K562 (cell line): ENCODE measurements around the gene ICAM2. TPM values are rescaled to one million over a fixed set of nuclear protein-coding genes. Genes with fewer than 3 reads are reported as not detected.

ENCODE experiments used
- CBFA2T3 ChIP-seq: fragments of 450-650 bp; IDR thresholded peaks from 2 replicates; pipeline ENCODE4 v1.6.1; 2017
- ELF2 ChIP-seq: fragments of 250-450 bp; sonication (Bioruptor Pico); IDR thresholded peaks from 2 replicates; pipeline ENCODE4 v1.5.0; 2021; ENCODE audit warnings: mild to moderate bottlenecking
- EP400 ChIP-seq: fragments of 450-650 bp; IDR thresholded peaks from 2 replicates; pipeline ENCODE4 v1.6.1; 2017; ENCODE audit warnings: antibody characterized with exemption, mild to moderate bottlenecking, moderate library complexity
- ETS2 ChIP-seq: IDR thresholded peaks from 2 replicates; pipeline ENCODE4 v1.6.1; 2016; ENCODE audit warnings: borderline replicate concordance, missing genetic modification characterization, mild to moderate bottlenecking, moderate library complexity, missing compliant biosample characterization; ENCODE audit not compliant: poor library complexity, severe bottlenecking
- FOXP1 ChIP-seq: sonication (generic); formaldehyde crosslinking; IDR thresholded peaks from 2 replicates; pipeline ENCODE4 v1.8.0; 2022; ENCODE audit warnings: mild to moderate bottlenecking, missing genetic modification reagents
- KLF16 ChIP-seq: IDR thresholded peaks from 2 replicates; pipeline ENCODE4 v1.6.1; 2016; ENCODE audit warnings: antibody characterized with exemption
- MTA2 ChIP-seq: fragments of 450-650 bp; IDR thresholded peaks from 2 replicates; pipeline ENCODE4 v1.6.1; 2016; ENCODE audit warnings: low read depth
- PHB2 ChIP-seq: fragments of 450-650 bp; IDR thresholded peaks from 2 replicates; pipeline ENCODE4 v1.6.1; 2017; ENCODE audit warnings: low read depth
- PHTF2 ChIP-seq: fragments of 250-450 bp; sonication (Bioruptor Pico); IDR thresholded peaks from 2 replicates; pipeline ENCODE4 v1.5.0; 2021; ENCODE audit warnings: mild to moderate bottlenecking
- POLR2B ChIP-seq: fragments of 450-650 bp; IDR thresholded peaks from 2 replicates; pipeline ENCODE4 v1.6.1; 2018; ENCODE audit warnings: low read depth; ENCODE audit not compliant: partially characterized antibody
- POLR3G ChIP-seq: IDR thresholded peaks from 2 replicates; pipeline ENCODE4 v1.6.1; 2011; ENCODE audit not compliant: insufficient read length, insufficient replicate concordance; ENCODE audit errors: extremely low read depth
- TBL1XR1 ChIP-seq, 2 experiments: IDR thresholded peaks; 2 replicates each; pipeline ENCODE4 v1.6.1; 2012; ENCODE audit warnings: improper control_type of control experiment in 2 of 2, low read length in 2 of 2, mild to moderate bottlenecking in 1 of 2
- ZNF121 ChIP-seq: sonication (generic); formaldehyde crosslinking; conservative IDR thresholded peaks from 2 replicates; pipeline ENCODE4 v1.8.0; 2022; ENCODE audit warnings: missing genetic modification reagents
- polyA plus RNA-seq, 8 experiments: library from polyadenylated mRNA; depleted of rRNA in 4 of 8; stranded (reverse) in 5 of 8; unstranded in 3 of 8; fragments of >200 nt; fragmentation: Nextera tagmentation in 2 of 8; fragmentation: Illumina TruSeq in 1 of 8; extraction: Ambion mirVana in 2 of 8; extraction: Trizol in 1 of 8; gene quantifications; 2 replicates each; pipeline versions ENCODE4 v1.2.1 to v1.2.3, GENCODE V29; 2011 to 2014; ENCODE audit warnings: inconsistent platforms in 1 of 8, missing spikeins in 1 of 8
- total RNA-seq, 7 experiments: library from RNA; depleted of rRNA in 6 of 7; stranded (reverse); fragments of >200 nt in 6 of 7; fragmentation: Illumina TruSeq in 2 of 7; extraction: Trizol in 2 of 7; gene quantifications; 2 replicates each; pipeline versions ENCODE4 v1.2.1 to v1.2.3, GENCODE V29; 2011 to 2021; ENCODE audit warnings: low replicate concordance in 1 of 7
- TF ChIP-seq, protein P1 (sequence below): fragments of 250-450 bp; sonication (Bioruptor Pico); IDR thresholded peaks from 2 replicates; pipeline ENCODE4 v1.8.0; 2021; ENCODE audit warnings: mild to moderate bottlenecking, moderate library complexity
- TF ChIP-seq, protein P2 (sequence below): sonication (generic); formaldehyde crosslinking; IDR thresholded peaks from 2 replicates; pipeline ENCODE4 v1.8.0; 2023; ENCODE audit warnings: missing genetic modification reagents, mild to moderate bottlenecking, borderline replicate concordance
- TF ChIP-seq, protein P3 (sequence below): fragments of 450-650 bp; IDR thresholded peaks from 2 replicates; pipeline ENCODE4 v1.6.1; 2014; ENCODE audit warnings: low read depth, mild to moderate bottlenecking, moderate library complexity, borderline replicate concordance
- TF ChIP-seq, protein P4 (sequence below): fragments of 200-400 bp; formaldehyde crosslinking; IDR thresholded peaks from 2 replicates; pipeline ENCODE4 v1.6.1; 2017; ENCODE audit warnings: mild to moderate bottlenecking, low read depth, low read length, moderate library complexity

The ICAM2 gene
- total and polyA plus RNA-seq, 9 of the 15 experiments (the other 6 are each of a cell fraction or from before 2014, with no cell fraction given), result 37.9 to 89.4 (median 60.6) TPM

DNA sequence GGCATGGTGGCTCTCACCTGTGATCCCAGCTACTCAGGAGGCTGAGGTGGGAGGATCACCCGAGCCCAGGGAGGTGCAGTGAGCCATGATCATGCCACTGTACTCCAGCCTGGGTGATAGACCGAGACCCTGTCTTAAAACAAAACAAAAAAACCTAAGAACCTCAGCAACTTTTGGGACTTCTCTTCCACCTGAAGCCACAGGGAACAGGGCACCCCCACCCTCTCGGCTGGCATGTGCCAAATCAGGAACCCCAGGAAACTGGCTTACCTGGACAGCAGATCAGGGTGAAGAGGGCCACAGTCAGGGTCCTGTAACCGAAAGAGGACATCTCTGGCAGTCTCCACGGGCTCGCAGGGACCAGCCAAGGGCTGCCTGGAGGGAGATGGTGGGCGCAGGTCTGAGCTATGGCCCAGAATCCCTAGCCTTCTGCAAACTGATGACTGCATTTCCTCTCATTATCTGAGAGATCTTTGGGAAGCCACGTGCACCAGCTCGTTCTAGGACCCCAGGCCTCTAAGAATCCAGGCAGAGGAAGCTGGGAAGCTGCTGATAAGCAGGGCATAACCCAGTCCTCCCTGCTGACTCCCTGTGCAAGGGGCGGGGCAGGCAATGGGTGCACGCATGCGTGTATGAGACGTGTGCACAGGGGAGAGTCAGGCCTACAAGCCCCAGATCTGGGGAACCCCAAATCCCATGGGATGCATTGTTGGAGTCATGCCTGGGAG lies 13.9 kb downstream of the ICAM2 start (continued):
- TF ChIP-seq, protein P1, sequence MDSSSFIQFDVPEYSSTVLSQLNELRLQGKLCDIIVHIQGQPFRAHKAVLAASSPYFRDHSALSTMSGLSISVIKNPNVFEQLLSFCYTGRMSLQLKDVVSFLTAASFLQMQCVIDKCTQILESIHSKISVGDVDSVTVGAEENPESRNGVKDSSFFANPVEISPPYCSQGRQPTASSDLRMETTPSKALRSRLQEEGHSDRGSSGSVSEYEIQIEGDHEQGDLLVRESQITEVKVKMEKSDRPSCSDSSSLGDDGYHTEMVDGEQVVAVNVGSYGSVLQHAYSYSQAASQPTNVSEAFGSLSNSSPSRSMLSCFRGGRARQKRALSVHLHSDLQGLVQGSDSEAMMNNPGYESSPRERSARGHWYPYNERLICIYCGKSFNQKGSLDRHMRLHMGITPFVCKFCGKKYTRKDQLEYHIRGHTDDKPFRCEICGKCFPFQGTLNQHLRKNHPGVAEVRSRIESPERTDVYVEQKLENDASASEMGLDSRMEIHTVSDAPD, result no peak
- TF ChIP-seq POLR2B, result peak; percentile 51
- TF ChIP-seq ETS2 (tag), result no peak
- no peak for TF ChIP-seq PHB2
- TF ChIP-seq ELF2 (CRISPR knock-in tag), result no peak
- no peak for TF ChIP-seq PHTF2 (CRISPR knock-in tag)
- TF ChIP-seq KLF16, result peak; percentile 74
- peak; percentile 93 for TF ChIP-seq CBFA2T3
- peak; percentile 78 for TF ChIP-seq MTA2
- TF ChIP-seq, protein P2, sequence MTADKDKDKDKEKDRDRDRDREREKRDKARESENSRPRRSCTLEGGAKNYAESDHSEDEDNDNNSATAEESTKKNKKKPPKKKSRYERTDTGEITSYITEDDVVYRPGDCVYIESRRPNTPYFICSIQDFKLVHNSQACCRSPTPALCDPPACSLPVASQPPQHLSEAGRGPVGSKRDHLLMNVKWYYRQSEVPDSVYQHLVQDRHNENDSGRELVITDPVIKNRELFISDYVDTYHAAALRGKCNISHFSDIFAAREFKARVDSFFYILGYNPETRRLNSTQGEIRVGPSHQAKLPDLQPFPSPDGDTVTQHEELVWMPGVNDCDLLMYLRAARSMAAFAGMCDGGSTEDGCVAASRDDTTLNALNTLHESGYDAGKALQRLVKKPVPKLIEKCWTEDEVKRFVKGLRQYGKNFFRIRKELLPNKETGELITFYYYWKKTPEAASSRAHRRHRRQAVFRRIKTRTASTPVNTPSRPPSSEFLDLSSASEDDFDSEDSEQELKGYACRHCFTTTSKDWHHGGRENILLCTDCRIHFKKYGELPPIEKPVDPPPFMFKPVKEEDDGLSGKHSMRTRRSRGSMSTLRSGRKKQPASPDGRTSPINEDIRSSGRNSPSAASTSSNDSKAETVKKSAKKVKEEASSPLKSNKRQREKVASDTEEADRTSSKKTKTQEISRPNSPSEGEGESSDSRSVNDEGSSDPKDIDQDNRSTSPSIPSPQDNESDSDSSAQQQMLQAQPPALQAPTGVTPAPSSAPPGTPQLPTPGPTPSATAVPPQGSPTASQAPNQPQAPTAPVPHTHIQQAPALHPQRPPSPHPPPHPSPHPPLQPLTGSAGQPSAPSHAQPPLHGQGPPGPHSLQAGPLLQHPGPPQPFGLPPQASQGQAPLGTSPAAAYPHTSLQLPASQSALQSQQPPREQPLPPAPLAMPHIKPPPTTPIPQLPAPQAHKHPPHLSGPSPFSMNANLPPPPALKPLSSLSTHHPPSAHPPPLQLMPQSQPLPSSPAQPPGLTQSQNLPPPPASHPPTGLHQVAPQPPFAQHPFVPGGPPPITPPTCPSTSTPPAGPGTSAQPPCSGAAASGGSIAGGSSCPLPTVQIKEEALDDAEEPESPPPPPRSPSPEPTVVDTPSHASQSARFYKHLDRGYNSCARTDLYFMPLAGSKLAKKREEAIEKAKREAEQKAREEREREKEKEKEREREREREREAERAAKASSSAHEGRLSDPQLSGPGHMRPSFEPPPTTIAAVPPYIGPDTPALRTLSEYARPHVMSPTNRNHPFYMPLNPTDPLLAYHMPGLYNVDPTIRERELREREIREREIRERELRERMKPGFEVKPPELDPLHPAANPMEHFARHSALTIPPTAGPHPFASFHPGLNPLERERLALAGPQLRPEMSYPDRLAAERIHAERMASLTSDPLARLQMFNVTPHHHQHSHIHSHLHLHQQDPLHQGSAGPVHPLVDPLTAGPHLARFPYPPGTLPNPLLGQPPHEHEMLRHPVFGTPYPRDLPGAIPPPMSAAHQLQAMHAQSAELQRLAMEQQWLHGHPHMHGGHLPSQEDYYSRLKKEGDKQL, result no peak
- no peak; a peak in 1 of 4 replicates for TF ChIP-seq TBL1XR1 (IDR thresholded peaks at IDR 0.05; ENCODE audit: low read length in 2 of 2)
- peak; percentile 91 for TF ChIP-seq EP400
- no peak for TF ChIP-seq FOXP1 (CRISPR knock-in tag)
- TF ChIP-seq, protein P3, sequence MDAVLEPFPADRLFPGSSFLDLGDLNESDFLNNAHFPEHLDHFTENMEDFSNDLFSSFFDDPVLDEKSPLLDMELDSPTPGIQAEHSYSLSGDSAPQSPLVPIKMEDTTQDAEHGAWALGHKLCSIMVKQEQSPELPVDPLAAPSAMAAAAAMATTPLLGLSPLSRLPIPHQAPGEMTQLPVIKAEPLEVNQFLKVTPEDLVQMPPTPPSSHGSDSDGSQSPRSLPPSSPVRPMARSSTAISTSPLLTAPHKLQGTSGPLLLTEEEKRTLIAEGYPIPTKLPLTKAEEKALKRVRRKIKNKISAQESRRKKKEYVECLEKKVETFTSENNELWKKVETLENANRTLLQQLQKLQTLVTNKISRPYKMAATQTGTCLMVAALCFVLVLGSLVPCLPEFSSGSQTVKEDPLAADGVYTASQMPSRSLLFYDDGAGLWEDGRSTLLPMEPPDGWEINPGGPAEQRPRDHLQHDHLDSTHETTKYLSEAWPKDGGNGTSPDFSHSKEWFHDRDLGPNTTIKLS, result peak; percentile 81
- TF ChIP-seq, protein P4, sequence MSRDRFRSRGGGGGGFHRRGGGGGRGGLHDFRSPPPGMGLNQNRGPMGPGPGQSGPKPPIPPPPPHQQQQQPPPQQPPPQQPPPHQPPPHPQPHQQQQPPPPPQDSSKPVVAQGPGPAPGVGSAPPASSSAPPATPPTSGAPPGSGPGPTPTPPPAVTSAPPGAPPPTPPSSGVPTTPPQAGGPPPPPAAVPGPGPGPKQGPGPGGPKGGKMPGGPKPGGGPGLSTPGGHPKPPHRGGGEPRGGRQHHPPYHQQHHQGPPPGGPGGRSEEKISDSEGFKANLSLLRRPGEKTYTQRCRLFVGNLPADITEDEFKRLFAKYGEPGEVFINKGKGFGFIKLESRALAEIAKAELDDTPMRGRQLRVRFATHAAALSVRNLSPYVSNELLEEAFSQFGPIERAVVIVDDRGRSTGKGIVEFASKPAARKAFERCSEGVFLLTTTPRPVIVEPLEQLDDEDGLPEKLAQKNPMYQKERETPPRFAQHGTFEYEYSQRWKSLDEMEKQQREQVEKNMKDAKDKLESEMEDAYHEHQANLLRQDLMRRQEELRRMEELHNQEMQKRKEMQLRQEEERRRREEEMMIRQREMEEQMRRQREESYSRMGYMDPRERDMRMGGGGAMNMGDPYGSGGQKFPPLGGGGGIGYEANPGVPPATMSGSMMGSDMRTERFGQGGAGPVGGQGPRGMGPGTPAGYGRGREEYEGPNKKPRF, result no peak
- no peak for TF ChIP-seq ZNF121 (CRISPR knock-in tag)
- TF ChIP-seq POLR3G, result no peak
